Endothelial cell of umbilical vein (primary cell): ENCODE results near the gene FRMD6. TPM values are rescaled to one million over a fixed set of nuclear protein-coding genes. Genes with fewer than 3 reads are reported as not detected.

Experiments
- BruUV-seq: library from RNA; stranded (reverse); fragments of 400-500 nt; replicated peaks from 2 replicates; lab custom pipeline; 2021; lab: Mats Ljungman, UMichigan
- CTCF ChIA-PET: fragments of 300-600, 350-600 bp; sonication (Branson Sonifier 250); formaldehyde crosslinking; loops from one replicate; lab custom pipeline; 2021; ENCODE audit warnings: antibody characterized with exemption, inconsistent platforms; lab: Charles Lee
- POLR2A ChIA-PET: fragments of 300-600, 350-600 bp; sonication (Branson Sonifier 250); formaldehyde crosslinking; loops from one replicate; lab custom pipeline; 2021; ENCODE audit warnings: antibody characterized with exemption, inconsistent platforms; lab: Charles Lee
- DNase-seq: peaks from one replicate; pipeline ENCODE4 v3.0.0-alpha.2; 2011; ENCODE audit warnings: low read depth, low spot score
- FAIRE-seq: peaks from 2 replicates; lab custom pipeline; 2011; peaks lifted over from hg19 to GRCh38; lab: Jason Lieb, UNC
- H2AFZ ChIP-seq: 2 replicates; pipeline ENCODE4 v1.6.0; 2012; ENCODE audit warnings: low read depth, low read length, control low read depth, inconsistent platforms
- H3K27ac ChIP-seq: 2 replicates; pipeline ENCODE4 v1.5.1; 2011; ENCODE audit warnings: low read depth, mild to moderate bottlenecking, control low read depth, low read length, moderate library complexity; ENCODE audit not compliant: insufficient read depth
- H3K27me3 ChIP-seq, 2 experiments: 2 replicates each; pipeline versions ENCODE4 v1.6.0 to v1.6.1; 2011; ENCODE audit warnings: low read length in 2 of 2, mixed read lengths in 1 of 2; ENCODE audit not compliant: control insufficient read depth in 2 of 2, insufficient read depth in 2 of 2
- H3K36me3 ChIP-seq, 2 experiments: 2 replicates in 1 of 2; 3 replicates in 1 of 2; pipeline ENCODE4 v1.5.1; 2011; ENCODE audit warnings: low read length in 2 of 2, mild to moderate bottlenecking in 1 of 2, moderate library complexity in 1 of 2; ENCODE audit not compliant: control insufficient read depth in 2 of 2, insufficient read depth in 2 of 2; ENCODE audit errors: extremely low read depth in 1 of 2
- H3K4me1 ChIP-seq: 3 replicates; pipeline ENCODE4 v1.5.1; 2011; ENCODE audit warnings: mild to moderate bottlenecking, low read length; ENCODE audit not compliant: control insufficient read depth, insufficient read depth; ENCODE audit errors: extremely low read depth
- H3K4me2 ChIP-seq: 2 replicates; pipeline ENCODE4 v1.6.1; 2011; ENCODE audit warnings: low read length, control low read depth, mixed read lengths; ENCODE audit not compliant: insufficient read depth
- H3K4me3 ChIP-seq, 3 experiments: fragments of 200-600 bp in 1 of 3; sonication (generic), shearing (Covaris generic) in 1 of 3; replicated peaks in 1 of 3; 2 replicates each; pipeline ENCODE4 v1.5.1; 2011 to 2016; ENCODE audit warnings: control low read depth in 3 of 3, low read length in 3 of 3, mild to moderate bottlenecking in 2 of 3, inconsistent platforms in 1 of 3, low read depth in 1 of 3, moderate library complexity in 1 of 3; ENCODE audit not compliant: insufficient read depth in 1 of 3
- H3K79me2 ChIP-seq: 2 replicates; pipeline ENCODE4 v1.6.0; 2012; ENCODE audit warnings: low read length, inconsistent platforms; ENCODE audit not compliant: control insufficient read depth, insufficient read depth
- H3K9ac ChIP-seq: replicated peaks from 2 replicates; pipeline ENCODE3; 2011; ENCODE audit warnings: low read length, control low read depth; ENCODE audit not compliant: insufficient read depth; ENCODE audit errors: extremely low read depth
- H3K9me1 ChIP-seq: replicated peaks from 3 replicates; pipeline ENCODE4 v1.6.0; 2011; ENCODE audit warnings: mild to moderate bottlenecking, low read length; ENCODE audit not compliant: control insufficient read depth, insufficient read depth; ENCODE audit errors: extremely low read depth
- H3K9me3 ChIP-seq: replicated peaks from 2 replicates; pipeline ENCODE4 v1.5.1; 2012; ENCODE audit warnings: low read length, inconsistent platforms; ENCODE audit not compliant: control insufficient read depth, insufficient read depth
- H4K20me1 ChIP-seq: replicated peaks from 2 replicates; pipeline ENCODE3; 2011; ENCODE audit warnings: mild to moderate bottlenecking, low read length; ENCODE audit not compliant: control insufficient read depth, insufficient read depth; ENCODE audit errors: extremely low read depth
- CTCF ChIP-seq, 2 donors: IDR thresholded peaks; 1 replicate in 1 of 2; 2 replicates in 1 of 2; pipeline ENCODE4 v1.5.1; 2011; ENCODE audit warnings: low read length in 2 of 2, mild to moderate bottlenecking in 2 of 2, moderate library complexity in 2 of 2, control low read depth in 1 of 2, inconsistent platforms in 1 of 2, low read depth in 1 of 2; ENCODE audit not compliant: insufficient read depth in 1 of 2; ENCODE audit errors: extremely low read depth in 1 of 2
- EZH2 ChIP-seq: IDR thresholded peaks from 2 replicates; pipeline ENCODE4 v1.6.1; 2012; ENCODE audit warnings: borderline replicate concordance, low read depth, mild to moderate bottlenecking, moderate library complexity, low read length, inconsistent platforms; ENCODE audit not compliant: severe bottlenecking
- FOS ChIP-seq: IDR thresholded peaks from 2 replicates; pipeline ENCODE4 v1.6.1; 2011; ENCODE audit warnings: mild to moderate bottlenecking, low read length, moderate library complexity, borderline replicate concordance; ENCODE audit not compliant: insufficient read depth
- GATA2 ChIP-seq: IDR thresholded peaks from 2 replicates; pipeline ENCODE4 v1.7.0; 2011; ENCODE audit warnings: low read depth, mild to moderate bottlenecking, moderate library complexity, mixed read lengths, low read length; ENCODE audit not compliant: insufficient read length, insufficient read depth
- JUN ChIP-seq: IDR thresholded peaks from 2 replicates; pipeline ENCODE4 v1.6.1; 2011; ENCODE audit warnings: borderline replicate concordance, low read depth; ENCODE audit not compliant: insufficient read length, insufficient read depth
- MAX ChIP-seq: IDR thresholded peaks from 2 replicates; pipeline ENCODE4 v1.6.1; 2011; ENCODE audit not compliant: insufficient read depth, insufficient read length
- MYC ChIP-seq: IDR thresholded peaks from one replicate; pipeline ENCODE4 v1.6.1; 2011; ENCODE audit warnings: mild to moderate bottlenecking, low read depth, low read length
- POLR2A ChIP-seq: IDR thresholded peaks from 2 replicates; pipeline ENCODE4 v1.6.1; 2012; ENCODE audit warnings: low read depth, mild to moderate bottlenecking, control low read depth, low read length
- POLR2AphosphoS5 ChIP-seq: IDR thresholded peaks from 2 replicates; pipeline ENCODE4 v1.6.1; 2012; ENCODE audit warnings: low read depth, mild to moderate bottlenecking, control low read depth, low read length, moderate library complexity; ENCODE audit not compliant: insufficient read depth
- dilution Hi-C: fragments of 300-500 bp; cut with MboI; formaldehyde crosslinking; loops from one replicate; pipeline ENCODE4 v1.15.0; 2019; ENCODE audit warnings: low sequenced_read_pairs; ENCODE audit not compliant: extremely low pct_ligation_motif_present
- intact Hi-C: fragments of 100-400 bp; cut with micrococcal nuclease; formaldehyde crosslinking; loops from one replicate; pipeline ENCODE4 v1.10.0; 2022
- polyA plus RNA-seq, 4 experiments: library from polyadenylated mRNA; depleted of rRNA in 3 of 4; stranded (reverse) in 3 of 4; unstranded in 1 of 4; fragments of >200 nt; gene quantifications; 2 replicates each; pipeline versions ENCODE4 v1.2.1 to v1.2.3, GENCODE V29; 2011 to 2012; ENCODE audit warnings: missing spikeins in 1 of 4
- total RNA-seq: library from RNA; stranded (reverse); gene quantifications from 2 replicates; pipeline ENCODE4 v1.2.3, GENCODE V29; 2021

The FRMD6 gene
- total and polyA plus RNA-seq, 2 donors (not counting 3 experiments of a cell fraction or from before 2014, with no cell fraction given), result 69.0 to 97.1 TPM

- TF ChIP-seq CTCF (IDR thresholded peaks at IDR 0.05; ENCODE audit: extremely low read depth in 1 of 2, insufficient read depth in 1 of 2, low read depth in 1 of 2, low read length in 2 of 2) (no peak), FOS (no peak), MYC (no peak), JUN (no peak), POLR2AphosphoS5 (no peak), POLR2A (no peak), GATA2 (no peak), EZH2 (no peak), MAX (no peak)
- ChIA-PET POLR2A (no interaction called here), CTCF (no interaction called here)
- dilution Hi-C loops (no loop called here), intact Hi-C loops (no loop called here)
- FAIRE-seq (no peak), DNase-seq (no peak)
- H3K4me2 ChIP-seq, result no peak overlapping the region
- H3K9me1 ChIP-seq, result no peaks in the 10 kb centered on the region
- H3K36me3 ChIP-seq, result no peaks in the 10 kb centered on the region
- no peaks in the 10 kb centered on the region for H3K79me2 ChIP-seq
- H3K4me1 ChIP-seq, result peaks cover 13% of the 10 kb centered on the region
- H4K20me1 ChIP-seq, result no peaks in the 10 kb centered on the region
- no peak overlapping the region for H3K27ac ChIP-seq
- H3K27me3 ChIP-seq, result no peaks in the 10 kb centered on the region
- H3K9me3 ChIP-seq, result no peaks in the 10 kb centered on the region
- H3K4me3 ChIP-seq, result no peak overlapping the region
- no TSS peak for BruUV-seq
- H2AFZ ChIP-seq, result no peak overlapping the region
- H3K9ac ChIP-seq, result no peak overlapping the region
These were observed 31.7 kb upstream of the FRMD6 start for GRCh38 chr14:51620056-51620455.
